Stomach (tissue), 9 donors: ENCODE measurements around the gene ETV5. TPM values are rescaled to one million over a fixed set of nuclear protein-coding genes. Genes with fewer than 3 reads are reported as not detected.

Source experiments
- DNase-seq, 2 donors: peaks; one replicate each; pipeline versions ENCODE4 v3.0.0 to v3.0.0-alpha.2; 2013 to 2019
- H3K27ac ChIP-seq, 5 donors: fragments of 200-600 bp in 4 of 5; sonication (generic) in 4 of 5; one replicate each; pipeline ENCODE4 v1.5.1; 2013 to 2019; ENCODE audit warnings: mild to moderate bottlenecking in 1 of 5, moderate library complexity in 1 of 5
- H3K27me3 ChIP-seq, 3 donors: fragments of 200-600 bp; sonication (generic); one replicate each; pipeline ENCODE4 v1.5.1; 2017 to 2019; ENCODE audit warnings: mixed run types in 1 of 3
- H3K36me3 ChIP-seq, 4 donors: fragments of 200-600 bp; sonication (generic); 1 replicate in 3 of 4; 2 replicates in 1 of 4; pipeline ENCODE4 v1.5.1; 2016 to 2019
- H3K4me1 ChIP-seq, 4 donors: fragments of 200-600 bp; sonication (generic); one replicate each; pipeline ENCODE4 v1.5.1; 2016 to 2019
- H3K4me3 ChIP-seq, 4 donors: fragments of 200-600 bp; sonication (generic) in 3 of 4; one replicate each; pipeline ENCODE4 v1.5.1; 2016 to 2019; ENCODE audit warnings: mild to moderate bottlenecking in 1 of 4
- H3K9me3 ChIP-seq, 4 donors: fragments of 200-600 bp; sonication (generic); one replicate each; pipeline ENCODE4 v1.5.1; 2016 to 2019
- EP300 ChIP-seq: sonication (generic); formaldehyde crosslinking; IDR thresholded peaks from one replicate; pipeline ENCODE4 v1.6.1; 2017; ENCODE audit warnings: antibody characterized with exemption
- POLR2A ChIP-seq, 4 donors: fragments of 450-650 bp; IDR thresholded peaks; one replicate each; pipeline ENCODE4 v1.6.1; 2016; ENCODE audit warnings: antibody characterized with exemption in 4 of 4, control low read depth in 2 of 4, mild to moderate bottlenecking in 1 of 4, moderate library complexity in 1 of 4
- POLR2AphosphoS5 ChIP-seq, 3 donors: sonication (generic); formaldehyde crosslinking; IDR thresholded peaks; one replicate each; pipeline ENCODE4 v1.6.1; 2016; ENCODE audit warnings: antibody characterized with exemption in 3 of 3
- WGBS, 5 donors: extraction: QIAGEN DNeasy Blood & Tissue Kit in 3 of 5; methylation state at CpG; one replicate each; pipeline versions ENCODE4 v1.1.5 to v1.1.7; 2013 to 2018; 5-methylcytosine and 5-hydroxymethylcytosine counted together
- intact Hi-C: fragments of 100-400 bp; cut with DNase I; formaldehyde crosslinking; loops from one replicate; pipeline ENCODE4 v1.15.1; 2023; ENCODE audit warnings: low total_unique reads
- polyA plus RNA-seq, 3 donors: library from polyadenylated mRNA; stranded (reverse); fragments of 200-250 nt; gene quantifications; one replicate each; pipeline ENCODE4 v1.2.3, GENCODE V29; 2013
- total RNA-seq, 5 donors: library from RNA; depleted of rRNA; stranded (reverse); fragments of >200 nt; gene quantifications; one replicate each; pipeline versions ENCODE4 v1.1.0 to v1.2.3, GENCODE V29; 2014 to 2016
- TF ChIP-seq, protein P1 (sequence below), 7 experiments: fragments of 450-650 bp in 4 of 7; fragments of 200-600 bp in 3 of 7; sonication (generic) in 3 of 7; IDR thresholded peaks; one replicate each; pipeline ENCODE4 v1.5.1; 2016 to 2019; ENCODE audit warnings: antibody characterized with exemption in 7 of 7, control low read depth in 2 of 7, mild to moderate bottlenecking in 1 of 7
- donor health status: healthy with polysubstance abuse.
- donor health status: Bipolar disorder and iron deficiency.
- donor health status: healthy.

ETV5 gene
- total and polyA plus RNA-seq, 8 donors = 2.9 to 343 (median 17.7) TPM

DNA sequence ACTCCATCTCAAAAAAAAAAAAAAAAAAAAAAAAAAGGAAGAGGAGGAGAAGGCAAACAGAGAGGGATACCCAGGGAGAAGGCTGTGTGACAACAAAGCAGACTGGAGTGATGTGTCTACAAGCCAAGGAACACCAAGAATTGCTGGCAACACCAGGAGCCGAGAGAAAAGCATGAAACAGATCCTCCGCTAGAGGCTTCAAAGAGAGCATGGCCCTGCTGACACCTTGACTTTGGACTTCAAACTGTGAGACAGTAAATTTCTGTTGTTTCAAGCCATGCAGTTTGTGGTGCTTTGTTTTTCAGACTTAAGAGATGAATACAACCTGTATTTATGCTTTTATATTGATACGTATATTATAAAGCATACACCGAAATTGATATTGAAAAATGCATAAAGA lies 96.8 kb downstream of the ETV5 start:
- TF ChIP-seq EP300 = no peak
- TF ChIP-seq POLR2A (IDR thresholded peaks at IDR 0.05) = no peak
- TF ChIP-seq POLR2AphosphoS5 (IDR thresholded peaks at IDR 0.05) = no peak
- TF ChIP-seq, protein P1, sequence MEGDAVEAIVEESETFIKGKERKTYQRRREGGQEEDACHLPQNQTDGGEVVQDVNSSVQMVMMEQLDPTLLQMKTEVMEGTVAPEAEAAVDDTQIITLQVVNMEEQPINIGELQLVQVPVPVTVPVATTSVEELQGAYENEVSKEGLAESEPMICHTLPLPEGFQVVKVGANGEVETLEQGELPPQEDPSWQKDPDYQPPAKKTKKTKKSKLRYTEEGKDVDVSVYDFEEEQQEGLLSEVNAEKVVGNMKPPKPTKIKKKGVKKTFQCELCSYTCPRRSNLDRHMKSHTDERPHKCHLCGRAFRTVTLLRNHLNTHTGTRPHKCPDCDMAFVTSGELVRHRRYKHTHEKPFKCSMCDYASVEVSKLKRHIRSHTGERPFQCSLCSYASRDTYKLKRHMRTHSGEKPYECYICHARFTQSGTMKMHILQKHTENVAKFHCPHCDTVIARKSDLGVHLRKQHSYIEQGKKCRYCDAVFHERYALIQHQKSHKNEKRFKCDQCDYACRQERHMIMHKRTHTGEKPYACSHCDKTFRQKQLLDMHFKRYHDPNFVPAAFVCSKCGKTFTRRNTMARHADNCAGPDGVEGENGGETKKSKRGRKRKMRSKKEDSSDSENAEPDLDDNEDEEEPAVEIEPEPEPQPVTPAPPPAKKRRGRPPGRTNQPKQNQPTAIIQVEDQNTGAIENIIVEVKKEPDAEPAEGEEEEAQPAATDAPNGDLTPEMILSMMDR (IDR thresholded peaks at IDR 0.05) = no peak
- intact Hi-C loops = no loop called here
- H3K9me3 ChIP-seq = peaks cover 0 to 16% (median 5%) of the 10 kb centered on the region in 4 donors
- DNase-seq = no peak
- H3K27ac ChIP-seq = no peak overlapping the region
- no peaks in the 10 kb centered on the region for H3K36me3 ChIP-seq
- no peaks in the 10 kb centered on the region for H3K4me1 ChIP-seq
- no peak overlapping the region for H3K4me3 ChIP-seq
- H3K27me3 ChIP-seq = no peaks in the 10 kb centered on the region
- WGBS, 5 donors = 67 to 97% (median 90%) methylated on average over 4 of the region's 4 CpGs

GRCh38 chr3:186004671-186005070 lies 104.2 kb downstream of the ETV5 start:
- WGBS, 5 donors = 93 to 97% (median 94%) methylated on average over 7 of the region's 7 CpGs
- DNase-seq = no peak
- H3K36me3 ChIP-seq = no peaks in the 10 kb centered on the region
- no peaks in the 10 kb centered on the region for H3K27me3 ChIP-seq
- TF ChIP-seq POLR2A (IDR thresholded peaks at IDR 0.05) (no peak), EP300 (no peak), POLR2AphosphoS5 (IDR thresholded peaks at IDR 0.05) (no peak)
- TF ChIP-seq, protein P1 (IDR thresholded peaks at IDR 0.05) = no peak
- H3K9me3 ChIP-seq = no peaks in the 10 kb centered on the region
- H3K27ac ChIP-seq = no peak overlapping the region
- intact Hi-C loops = no loop called here
- no peak overlapping the region for H3K4me3 ChIP-seq
- H3K4me1 ChIP-seq = no peaks in the 10 kb centered on the region

- Histone ChIP-seq H3K27me3 (no peaks in the 10 kb centered on the region), H3K9me3 (no peaks in the 10 kb centered on the region), H3K4me1 (no peaks in the 10 kb centered on the region), H3K4me3 (no peak overlapping the region), H3K27ac (no peak overlapping the region), H3K36me3 (no peaks in the 10 kb centered on the region)
- TF ChIP-seq, protein P1 (IDR thresholded peaks at IDR 0.05) = no peak
- TF ChIP-seq POLR2A (IDR thresholded peaks at IDR 0.05) = no peak
- TF ChIP-seq POLR2AphosphoS5 (IDR thresholded peaks at IDR 0.05) = no peak
- TF ChIP-seq EP300 = no peak
- no peak for DNase-seq
- 62 to 68% (median 64%) methylated on average over 3 of the region's 3 CpGs for WGBS, 5 donors
- intact Hi-C loops = no loop called here
Measured at GRCh38 chr3:186004209-186004608, 104.7 kb downstream of the ETV5 start.

DNA sequence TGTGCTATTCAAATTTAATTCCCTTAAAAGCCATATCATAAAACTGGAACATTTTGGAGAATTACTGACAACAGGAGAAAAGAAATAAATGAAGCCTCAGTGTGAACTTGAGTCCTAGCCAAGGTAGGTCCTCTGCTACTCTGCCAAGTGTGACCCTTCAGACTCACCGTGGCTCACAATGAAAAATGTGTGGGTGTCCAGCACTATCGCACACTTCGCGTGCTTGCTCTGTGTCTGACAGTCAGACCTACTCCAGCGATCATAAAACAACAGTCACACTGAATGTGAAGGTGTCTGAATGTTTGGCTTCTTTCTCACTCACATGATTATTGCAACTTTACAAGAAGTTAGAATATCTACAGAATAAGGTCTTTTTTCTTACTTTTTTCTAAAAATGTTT lies 105.3 kb downstream of the ETV5 start:
- TF ChIP-seq POLR2A (IDR thresholded peaks at IDR 0.05) = no peak
- TF ChIP-seq, protein P1 (IDR thresholded peaks at IDR 0.05) = no peak
- no peak for TF ChIP-seq EP300
- no peak for TF ChIP-seq POLR2AphosphoS5 (IDR thresholded peaks at IDR 0.05)

More for the DNA sequence above, 105.3 kb downstream of the ETV5 start:
- H3K27me3 ChIP-seq = no peaks in the 10 kb centered on the region
- H3K4me3 ChIP-seq = no peak overlapping the region
- H3K36me3 ChIP-seq = no peaks in the 10 kb centered on the region
- H3K27ac ChIP-seq = no peak overlapping the region
- DNase-seq = no peak
- no peaks in the 10 kb centered on the region for H3K9me3 ChIP-seq
- 32 to 61% (median 42%) methylated on average over 5 of the region's 5 CpGs for WGBS, 5 donors
- intact Hi-C loops = no loop called here
- H3K4me1 ChIP-seq = no peaks in the 10 kb centered on the region
